Thyroid gland (tissue), 4 donors: Measurements from ENCODE around the gene ZCCHC17.

Experiments used
- CTCF ChIP-seq, 6 experiments: fragments of 200-600 bp in 3 of 6; fragments of 450-650 bp in 3 of 6; sonication (generic) in 3 of 6; IDR thresholded peaks; one replicate each; pipeline ENCODE4 v1.5.1; 2016 to 2019; ENCODE audit warnings: antibody characterized with exemption in 6 of 6, mild to moderate bottlenecking in 2 of 6, inconsistent platforms in 1 of 6, moderate library complexity in 1 of 6
- POLR2A ChIP-seq, 2 donors: fragments of 450-650 bp; IDR thresholded peaks; one replicate each; pipeline ENCODE4 v1.6.1; 2017; ENCODE audit warnings: antibody characterized with exemption in 2 of 2, mild to moderate bottlenecking in 2 of 2, moderate library complexity in 1 of 2

DNA sequence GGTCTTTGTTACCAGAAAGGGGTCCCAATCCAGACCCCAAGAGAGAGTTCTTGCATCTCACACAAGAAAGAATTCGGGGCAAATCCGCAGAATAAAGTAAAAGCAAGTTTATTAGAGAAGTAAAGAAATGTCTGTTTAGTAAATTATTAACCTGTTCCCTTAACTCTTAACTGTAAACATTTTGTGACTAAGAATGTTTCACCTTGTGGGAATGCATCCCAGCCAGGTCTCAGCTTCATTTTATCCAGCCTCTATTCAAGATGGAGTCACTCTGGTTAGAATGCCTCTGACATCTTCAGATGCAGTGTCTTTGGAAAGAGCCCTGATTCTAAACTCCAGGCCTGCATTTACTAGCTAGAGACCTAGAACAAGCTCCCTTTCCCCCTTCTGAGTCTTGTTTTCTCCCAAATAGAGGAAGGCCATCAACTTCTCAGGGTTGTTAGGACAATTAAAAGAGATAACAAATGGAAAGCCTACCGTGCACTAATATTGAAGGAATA, 80.6 kb downstream of the ZCCHC17 start:
- no peak for TF ChIP-seq CTCF (IDR thresholded peaks at IDR 0.05)
- no peak for TF ChIP-seq POLR2A (IDR thresholded peaks at IDR 0.05)
